ENCODE measurements around the gene NR1H3. TPM values are rescaled to one million over a fixed set of nuclear protein-coding genes. Genes with fewer than 3 reads are reported as not detected.

The NR1H3 gene
- total RNA-seq, 1 donor from 2014 or later = 25.8 TPM

DNA sequence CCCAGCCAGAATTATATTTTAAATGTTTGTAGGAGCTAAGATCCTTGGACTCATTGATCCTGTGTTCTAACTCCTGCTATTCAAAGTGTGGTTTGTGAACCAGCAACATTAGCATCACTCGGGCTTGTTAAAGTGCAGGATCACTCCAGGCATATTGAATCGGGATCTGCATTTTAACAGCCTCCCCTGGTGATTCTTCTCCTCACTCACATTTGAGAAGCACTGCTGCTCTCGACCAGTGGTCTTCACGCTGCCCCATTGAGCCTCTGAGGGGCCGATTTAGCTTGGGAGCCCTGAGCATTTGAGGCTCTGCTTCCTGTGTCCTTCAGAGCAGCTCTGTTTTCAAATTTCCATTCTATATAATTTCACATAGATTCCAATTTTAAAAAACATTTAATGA lies 23.1 kb downstream of the NR1H3 start:
- TF ChIP-seq, protein P1, sequence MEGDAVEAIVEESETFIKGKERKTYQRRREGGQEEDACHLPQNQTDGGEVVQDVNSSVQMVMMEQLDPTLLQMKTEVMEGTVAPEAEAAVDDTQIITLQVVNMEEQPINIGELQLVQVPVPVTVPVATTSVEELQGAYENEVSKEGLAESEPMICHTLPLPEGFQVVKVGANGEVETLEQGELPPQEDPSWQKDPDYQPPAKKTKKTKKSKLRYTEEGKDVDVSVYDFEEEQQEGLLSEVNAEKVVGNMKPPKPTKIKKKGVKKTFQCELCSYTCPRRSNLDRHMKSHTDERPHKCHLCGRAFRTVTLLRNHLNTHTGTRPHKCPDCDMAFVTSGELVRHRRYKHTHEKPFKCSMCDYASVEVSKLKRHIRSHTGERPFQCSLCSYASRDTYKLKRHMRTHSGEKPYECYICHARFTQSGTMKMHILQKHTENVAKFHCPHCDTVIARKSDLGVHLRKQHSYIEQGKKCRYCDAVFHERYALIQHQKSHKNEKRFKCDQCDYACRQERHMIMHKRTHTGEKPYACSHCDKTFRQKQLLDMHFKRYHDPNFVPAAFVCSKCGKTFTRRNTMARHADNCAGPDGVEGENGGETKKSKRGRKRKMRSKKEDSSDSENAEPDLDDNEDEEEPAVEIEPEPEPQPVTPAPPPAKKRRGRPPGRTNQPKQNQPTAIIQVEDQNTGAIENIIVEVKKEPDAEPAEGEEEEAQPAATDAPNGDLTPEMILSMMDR (IDR thresholded peaks at IDR 0.05; ENCODE audit: unreplicated experiment) = no peak
- Mint-ChIP-seq H3K9me3 (ENCODE audit: low read depth) (no peaks in the 10 kb centered on the region), H3K36me3 (ENCODE audit: insufficient read depth) (peaks cover 23% of the 10 kb centered on the region), H3K27me3 (no peaks in the 10 kb centered on the region), H3K4me3 (ENCODE audit: low read depth) (no peak overlapping the region), H3K4me1 (ENCODE audit: low read depth) (no peaks in the 10 kb centered on the region), H3K27ac (no peak overlapping the region)
- no peak for DNase-seq (ENCODE audit: low spot score, unreplicated experiment)

DNA sequence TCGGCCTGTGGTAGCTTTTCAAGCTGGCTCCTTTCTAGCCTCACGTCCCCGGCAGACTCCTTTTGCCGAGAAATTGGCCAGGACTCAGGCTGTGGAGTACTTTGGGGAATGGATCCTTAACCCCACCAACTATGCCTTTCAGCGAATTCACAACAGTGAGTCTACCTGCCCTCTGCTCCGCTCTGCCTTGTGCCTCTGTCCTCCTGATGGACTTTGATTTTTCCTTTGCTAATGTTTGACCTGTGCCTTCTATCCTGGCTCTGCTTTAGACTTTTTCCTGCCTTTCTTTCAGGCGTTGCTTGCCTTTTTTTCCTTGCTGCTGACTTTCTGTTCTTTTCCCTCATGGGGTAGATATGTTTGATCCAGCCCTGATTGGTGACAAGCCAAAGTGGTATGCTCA lies 24.7 kb downstream of the NR1H3 start:
- Mint-ChIP-seq H3K27me3 (no peaks in the 10 kb centered on the region), H3K36me3 (ENCODE audit: insufficient read depth) (peaks cover 22% of the 10 kb centered on the region), H3K27ac (no peak overlapping the region), H3K4me3 (ENCODE audit: low read depth) (no peak overlapping the region), H3K4me1 (ENCODE audit: low read depth) (no peaks in the 10 kb centered on the region), H3K9me3 (ENCODE audit: low read depth) (no peaks in the 10 kb centered on the region)
- TF ChIP-seq, protein P1 (IDR thresholded peaks at IDR 0.05; ENCODE audit: unreplicated experiment) = no peak
- no peak for DNase-seq (ENCODE audit: low spot score, unreplicated experiment)

DNA sequence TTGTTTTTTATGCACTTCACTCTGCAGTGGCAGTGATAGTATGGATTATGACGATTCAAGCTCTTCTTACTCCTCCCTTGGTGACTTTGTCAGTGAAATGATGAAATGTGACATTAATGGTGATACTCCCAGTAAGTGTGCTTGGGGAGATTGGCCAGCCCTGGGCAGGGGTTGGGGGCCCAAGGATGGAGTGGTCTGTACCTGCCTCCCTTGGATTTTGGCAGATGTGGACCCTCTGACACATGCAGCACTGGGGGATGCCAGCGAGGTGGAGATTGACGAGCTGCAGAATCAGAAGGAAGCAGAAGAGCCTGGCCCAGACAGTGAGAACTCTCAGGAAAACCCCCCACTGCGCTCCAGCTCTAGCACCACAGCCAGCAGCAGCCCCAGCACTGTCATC lies 26.4 kb downstream of the NR1H3 start:
- H3K9me3 Mint-ChIP-seq (ENCODE audit: low read depth) = no peaks in the 10 kb centered on the region
- TF ChIP-seq, protein P1 (IDR thresholded peaks at IDR 0.05; ENCODE audit: unreplicated experiment) = no peak
- no peak overlapping the region for H3K4me3 Mint-ChIP-seq (ENCODE audit: low read depth)
- no peaks in the 10 kb centered on the region for H3K27me3 Mint-ChIP-seq
- no peaks in the 10 kb centered on the region for H3K4me1 Mint-ChIP-seq (ENCODE audit: low read depth)
- H3K36me3 Mint-ChIP-seq (ENCODE audit: insufficient read depth) = peaks cover 20% of the 10 kb centered on the region
- no peak for DNase-seq (ENCODE audit: low spot score, unreplicated experiment)
- H3K27ac Mint-ChIP-seq = no peak overlapping the region

DNA sequence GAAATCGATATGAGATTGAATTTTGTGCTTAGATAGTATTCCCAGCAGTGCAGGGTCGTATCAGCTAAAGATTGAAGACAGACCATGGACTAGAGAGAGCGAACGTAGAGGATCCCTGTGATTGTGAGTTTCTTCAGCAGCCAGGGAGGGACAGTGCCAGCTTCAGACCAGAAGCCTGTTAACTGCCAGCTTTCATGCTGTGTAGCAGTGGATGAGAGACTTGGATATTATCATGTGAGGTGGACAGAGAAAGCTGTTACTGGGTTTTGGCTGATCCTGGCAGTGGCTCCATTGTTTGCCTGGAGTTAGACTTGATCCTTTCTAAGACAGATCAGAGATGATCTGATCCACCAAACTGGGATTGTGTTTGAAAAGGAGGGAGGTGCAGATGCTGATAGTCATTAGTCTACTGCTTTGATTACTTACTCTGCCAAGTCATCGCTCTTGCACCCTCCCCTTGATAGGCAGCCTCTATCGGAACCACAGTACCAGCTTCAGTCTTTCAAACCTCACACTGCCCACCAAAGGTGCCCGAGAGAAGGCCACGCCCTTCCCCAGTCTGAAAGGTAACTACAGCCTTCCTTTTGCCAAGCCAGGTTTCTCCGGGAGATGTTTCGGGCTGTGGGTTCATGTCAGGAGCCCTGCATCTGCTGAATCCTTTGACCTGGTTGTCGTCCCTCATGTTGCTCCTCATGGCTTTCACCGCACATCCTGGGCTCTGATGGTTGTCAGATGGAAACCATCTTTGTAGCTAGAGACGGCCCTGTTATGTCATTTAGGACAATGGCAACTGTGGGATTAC lies 28.4 kb downstream of the NR1H3 start:
- TF ChIP-seq, protein P1 (IDR thresholded peaks at IDR 0.05; ENCODE audit: unreplicated experiment) = no peak
- H3K36me3 Mint-ChIP-seq (ENCODE audit: insufficient read depth) = peaks cover 27% of the 10 kb centered on the region
- no peak overlapping the region for H3K4me3 Mint-ChIP-seq (ENCODE audit: low read depth)
- H3K4me1 Mint-ChIP-seq (ENCODE audit: low read depth) = no peaks in the 10 kb centered on the region
- DNase-seq (ENCODE audit: low spot score, unreplicated experiment) = no peak
- no peaks in the 10 kb centered on the region for H3K27me3 Mint-ChIP-seq
- no peaks in the 10 kb centered on the region for H3K9me3 Mint-ChIP-seq (ENCODE audit: low read depth)
- H3K27ac Mint-ChIP-seq = no peak overlapping the region

DNA sequence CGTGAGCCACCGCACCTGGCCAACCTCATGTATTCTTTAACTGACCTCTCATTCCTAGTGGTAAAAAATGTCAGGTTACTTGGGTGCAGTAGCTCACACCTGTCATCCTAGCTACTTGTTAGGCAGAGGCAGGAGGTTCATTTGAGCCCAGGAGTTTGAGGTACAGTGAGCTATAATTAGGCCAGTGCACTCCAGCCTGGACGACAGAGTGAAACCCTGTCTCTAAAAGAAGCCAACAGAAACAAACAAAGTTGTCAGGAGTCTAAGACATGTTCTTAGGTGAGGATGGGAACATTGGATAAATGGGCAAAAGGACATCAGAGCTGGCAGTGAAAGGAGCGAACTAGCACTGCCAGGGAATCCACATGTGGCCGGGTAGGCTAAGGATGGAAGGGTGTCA lies 30.3 kb downstream of the NR1H3 start:
- no peak for DNase-seq (ENCODE audit: low spot score, unreplicated experiment)
- peaks cover 26% of the 10 kb centered on the region for H3K36me3 Mint-ChIP-seq (ENCODE audit: insufficient read depth)
- no peaks in the 10 kb centered on the region for H3K27me3 Mint-ChIP-seq
- no peak overlapping the region for H3K27ac Mint-ChIP-seq
- no peaks in the 10 kb centered on the region for H3K9me3 Mint-ChIP-seq (ENCODE audit: low read depth)
- TF ChIP-seq, protein P1 (IDR thresholded peaks at IDR 0.05; ENCODE audit: unreplicated experiment) = no peak
- no peaks in the 10 kb centered on the region for H3K4me1 Mint-ChIP-seq (ENCODE audit: low read depth)
- no peak overlapping the region for H3K4me3 Mint-ChIP-seq (ENCODE audit: low read depth)

Measured in progenitor cell of endocrine pancreas (in vitro differentiated cells).